A549 treated with Hydrocortisone at 1 μM for 4 hours (cell line): ENCODE measurements around the gene OLFM3. TPM values are rescaled to one million over a fixed set of nuclear protein-coding genes. Genes with fewer than 3 reads are reported as not detected.

ENCODE experiments used
- total RNA-seq: library from RNA; stranded (reverse); fragments of 200-300 nt; extraction: Qiagen RNA extraction; gene quantifications from 5 replicates; pipeline ENCODE4 v1.2.3, GENCODE V29; 2022

OLFM3 gene
- not detected in 5 replicates for total RNA-seq

GRCh38 chr1:101996825-101997465 is at the start of gene OLFM3:
TSS of gene OLFM3 (minus strand) at chr1:101996926.

